HG02678 (cell line): ENCODE data around the gene HRH3.

ENCODE experiments used
- ATAC-seq: cut with Tn5 transposase; IDR thresholded peaks from one replicate; pipeline ENCODE4 v1.9.1; 2021; ENCODE audit warnings: mild to moderate bottlenecking, moderate library complexity; ENCODE audit not compliant: unreplicated experiment

Gene HRH3

DNA sequence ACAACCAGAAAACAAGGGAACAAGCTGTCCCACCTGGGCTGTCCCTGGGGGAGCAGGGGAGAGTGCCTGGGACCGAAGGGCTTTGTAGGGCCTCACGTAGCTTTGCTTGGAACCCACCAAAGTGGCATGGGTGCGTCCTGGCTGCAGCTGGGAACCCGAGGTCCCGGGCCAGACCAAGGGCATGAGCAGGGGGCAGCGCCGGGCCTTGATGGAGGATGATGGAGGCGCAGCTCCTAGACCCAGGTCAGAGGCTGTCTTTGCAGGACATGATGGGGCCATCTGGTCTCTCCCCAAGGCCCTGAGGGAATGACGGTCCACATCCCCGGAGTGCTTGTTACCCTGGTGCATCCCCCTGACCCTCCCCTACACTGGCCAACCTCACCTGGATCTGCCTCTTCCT is 10.6 kb upstream of the HRH3 start:
- ATAC-seq = no peak

DNA sequence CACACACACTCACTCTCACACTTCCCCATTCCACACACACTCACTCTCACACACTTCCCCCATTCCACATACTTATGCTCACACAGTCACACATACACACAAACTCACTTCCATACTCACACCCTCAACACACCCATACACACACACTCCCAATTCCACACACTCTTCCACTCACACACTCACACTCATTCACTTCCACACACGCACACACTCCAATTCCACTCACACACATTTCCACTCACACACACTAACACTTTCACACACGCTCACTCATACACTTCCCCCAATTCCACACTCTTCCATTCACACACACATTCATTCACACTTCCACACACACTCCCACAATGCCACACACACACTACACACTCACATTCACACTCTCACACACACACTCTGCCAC is 10.2 kb upstream of the HRH3 start:
- ATAC-seq = no peak

DNA sequence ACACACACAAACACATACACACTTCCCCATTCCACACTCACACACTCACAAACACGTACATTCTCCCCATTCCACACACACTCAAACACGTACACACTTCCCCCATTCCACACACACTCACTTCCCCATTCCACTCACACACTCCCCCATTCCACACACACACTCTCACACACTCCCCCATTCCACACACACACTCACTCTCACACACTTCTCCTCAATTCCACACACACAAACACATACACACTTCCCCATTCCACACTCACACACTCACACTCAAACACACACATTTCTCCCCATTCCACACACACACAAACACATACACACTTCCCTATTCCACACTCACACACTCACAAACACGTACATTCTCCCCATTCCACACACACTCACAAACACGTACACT is 9.6 kb upstream of the HRH3 start:
- no peak for ATAC-seq

DNA sequence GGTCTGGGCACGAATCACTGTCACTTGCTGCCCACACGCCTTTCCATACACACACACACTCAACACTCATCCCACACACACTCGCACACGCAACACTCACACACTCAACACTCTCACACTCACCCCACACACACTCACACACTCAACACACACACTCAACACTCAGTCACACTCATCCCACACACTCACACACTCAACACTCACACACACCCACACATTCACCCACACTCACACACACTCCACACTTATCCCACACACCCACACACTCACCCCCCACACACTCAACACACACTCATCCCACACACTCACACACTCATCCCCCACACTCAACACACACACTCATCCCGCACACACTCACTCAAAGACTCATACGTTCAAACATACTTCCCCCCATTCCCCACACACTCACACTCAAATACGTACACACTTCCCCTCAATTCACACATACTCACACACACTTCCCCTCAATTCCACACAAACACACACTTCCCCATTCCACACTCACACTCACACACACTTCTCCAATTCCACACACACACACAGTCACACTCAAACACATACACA is 9.0 kb upstream of the HRH3 start:
- no peak for ATAC-seq

DNA sequence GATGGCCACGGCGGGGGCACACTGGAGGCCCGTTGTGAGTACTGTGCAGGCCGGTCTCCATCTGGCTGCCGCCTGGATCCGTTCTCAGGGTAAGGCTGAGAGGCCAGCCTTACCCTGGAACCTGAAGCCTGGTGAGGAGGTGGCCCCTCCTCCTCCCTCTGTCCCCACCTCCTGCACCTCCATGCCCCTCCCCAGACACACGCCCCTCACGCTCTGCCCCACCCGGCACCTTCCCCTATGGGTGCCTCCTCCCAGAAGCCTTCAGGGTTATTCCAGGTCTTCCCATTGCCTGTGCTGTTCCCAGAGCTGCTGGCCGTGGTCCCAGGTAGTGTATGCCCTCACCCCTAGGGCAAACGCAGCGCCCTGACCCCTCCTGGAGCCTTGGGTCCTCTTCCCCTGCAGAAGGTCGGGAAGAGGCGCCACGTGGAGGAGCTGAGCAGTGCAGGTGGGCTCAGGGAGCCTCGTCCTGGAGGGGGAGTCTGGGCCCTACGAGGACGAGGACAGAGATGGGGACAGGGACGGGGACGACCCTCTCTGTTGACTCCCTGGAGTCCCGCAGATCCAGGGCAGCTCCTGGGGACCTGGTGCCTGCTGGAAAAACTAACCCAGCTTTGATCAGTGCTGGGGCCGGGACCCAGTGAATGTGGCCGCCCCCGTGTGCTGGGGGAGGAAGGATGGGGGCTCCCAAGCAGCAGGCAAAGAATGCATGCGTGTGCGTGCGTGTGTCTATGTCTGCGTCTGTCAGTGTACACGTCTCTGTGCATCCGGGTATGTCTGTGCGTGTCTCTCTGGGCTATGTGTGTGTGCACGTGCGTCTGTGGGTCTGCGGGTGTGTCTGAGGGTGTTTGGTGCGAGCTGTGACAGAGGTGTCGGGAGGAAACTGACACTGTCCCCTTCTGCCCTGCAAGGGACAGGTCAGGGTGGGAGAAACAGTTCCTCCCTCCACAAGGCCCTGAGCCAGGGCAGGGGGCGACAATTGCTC is 8.2 kb upstream of the HRH3 start:
- no peak for ATAC-seq

GRCh38 chr20:62227591-62227976 is 7.5 kb upstream of the HRH3 start:
- no peak for ATAC-seq

DNA sequence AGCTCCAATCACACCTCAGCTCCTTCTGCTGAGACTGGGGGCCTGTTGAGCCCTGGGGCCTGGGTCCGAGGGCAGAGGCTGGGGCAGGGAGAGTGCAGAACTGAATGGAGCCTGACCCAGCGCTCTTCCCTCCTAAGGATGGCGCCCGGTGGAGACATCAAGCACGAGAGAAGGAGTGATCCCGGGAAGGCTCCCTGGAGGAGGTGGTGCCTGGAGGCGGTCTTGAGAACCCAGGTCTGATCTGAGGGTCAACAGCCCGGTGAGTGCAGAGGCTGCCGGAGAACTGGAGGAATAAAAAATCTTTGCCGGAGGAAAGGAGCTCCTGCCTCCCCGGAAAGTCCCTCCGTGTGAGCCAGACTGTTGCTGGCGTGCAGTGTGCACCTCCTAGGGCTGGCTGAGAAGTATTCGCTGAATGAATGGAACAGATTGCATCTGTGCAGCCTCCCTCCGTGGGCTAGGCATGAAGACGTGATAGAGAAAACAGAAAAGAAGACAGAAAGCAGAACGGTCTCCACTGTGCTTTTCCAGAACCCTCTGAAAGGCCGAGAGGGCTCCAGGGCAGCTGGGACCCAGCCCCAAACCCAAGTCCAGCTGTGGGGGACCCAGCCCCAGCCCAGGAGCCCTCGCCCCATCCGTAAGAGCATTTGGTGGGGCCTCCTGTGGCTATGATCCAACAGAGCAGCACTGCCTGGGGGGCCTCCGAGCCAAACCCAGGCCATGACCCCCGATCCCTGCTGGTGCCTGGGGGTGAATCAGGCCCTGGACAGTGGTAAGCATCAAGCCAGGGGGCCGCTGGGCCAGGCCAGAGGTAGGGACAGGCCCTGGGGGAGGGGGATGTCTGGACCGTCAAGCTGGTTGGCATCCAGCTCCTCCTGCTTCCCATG is 6.9 kb upstream of the HRH3 start:
- ATAC-seq = no peak

DNA sequence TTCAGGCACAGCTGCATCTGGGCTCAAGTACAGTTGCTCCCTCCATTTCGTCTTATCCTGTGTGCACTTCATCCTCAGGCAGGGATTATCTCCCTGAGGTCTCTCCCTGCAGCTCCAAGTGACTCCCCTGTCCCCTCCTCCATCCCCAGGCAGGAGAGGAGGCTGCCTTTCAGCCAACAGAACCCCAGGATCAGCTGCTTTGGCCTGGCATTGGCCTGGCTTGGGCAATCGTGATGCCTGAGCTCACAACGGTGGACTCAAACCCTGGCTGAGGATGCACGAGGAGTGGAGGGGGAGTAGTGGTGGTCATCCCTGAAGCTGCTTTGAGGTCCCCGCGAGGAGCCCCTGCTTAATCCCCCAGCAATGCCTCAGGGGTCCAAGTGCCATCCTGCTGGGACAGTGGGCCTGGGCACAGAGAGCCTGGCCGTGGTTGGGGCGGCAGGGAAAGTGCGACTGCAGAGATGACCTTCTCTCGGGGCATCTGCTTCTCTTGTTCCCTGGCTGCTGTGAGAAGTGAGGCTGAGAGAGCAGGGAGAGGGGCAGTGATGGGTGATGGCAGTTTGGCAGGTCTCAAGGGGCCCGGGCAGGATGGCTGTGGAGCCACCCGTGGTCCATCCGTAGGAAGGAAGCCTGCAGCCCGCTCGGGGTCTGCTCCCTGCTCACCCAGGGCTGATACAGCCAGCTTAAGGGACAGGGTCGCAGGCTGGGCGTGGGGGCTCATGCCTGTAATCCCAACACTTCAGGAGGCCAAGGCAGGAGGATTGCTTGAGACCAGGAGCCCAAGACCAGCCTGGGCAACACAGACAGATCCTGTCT is 6.0 kb upstream of the HRH3 start:
- ATAC-seq = no peak

- no peak for ATAC-seq
Measured at GRCh38 chr20:62225026-62225425, 4.9 kb upstream of the HRH3 start.

DNA sequence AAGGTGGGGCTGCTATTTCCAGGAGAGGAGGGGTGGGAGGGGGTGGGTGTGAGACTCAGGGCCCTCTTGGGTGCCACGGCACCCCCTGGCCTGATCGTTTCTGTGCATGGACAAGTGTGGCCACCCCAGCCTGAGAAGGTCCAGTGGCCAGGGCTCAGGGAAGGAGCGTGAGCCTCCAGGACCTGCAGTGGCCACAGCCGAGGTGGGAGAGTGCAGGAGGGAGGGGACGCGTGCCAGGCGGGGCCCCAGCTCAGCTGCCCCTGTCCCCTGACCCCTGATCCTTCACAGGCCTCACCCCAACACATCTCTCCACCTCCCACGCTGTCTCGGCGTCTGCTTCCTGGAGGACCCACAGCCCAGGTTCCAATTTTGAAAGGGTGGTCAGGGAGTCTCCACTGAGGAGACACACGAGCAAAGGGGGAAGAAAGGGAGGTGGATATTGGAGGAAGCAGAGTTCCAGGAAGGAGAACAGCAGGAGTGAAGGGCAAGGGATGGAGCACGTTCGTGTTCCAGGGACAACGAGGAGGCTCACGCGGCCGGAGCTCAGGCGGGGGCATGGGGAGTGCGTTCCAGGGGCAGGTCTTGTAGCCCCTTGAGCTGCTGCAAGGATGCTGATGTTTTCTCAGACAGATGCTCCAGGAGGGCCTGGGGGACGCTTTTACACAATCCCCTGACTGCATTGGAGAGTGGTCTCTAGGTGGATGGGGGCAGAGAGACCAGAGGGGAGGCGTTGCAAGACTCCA is 4.2 kb upstream of the HRH3 start:
- no peak for ATAC-seq

GRCh38 chr20:62223571-62223970 is 3.5 kb upstream of the HRH3 start:
- no peak for ATAC-seq

GRCh38 chr20:62222972-62223371 is 2.9 kb upstream of the HRH3 start:
- ATAC-seq = no peak

GRCh38 chr20:62222266-62222850 is 2.3 kb upstream of the HRH3 start:
- ATAC-seq = no peak

- ATAC-seq = no peak
Measured at GRCh38 chr20:62220666-62221568, 839 bp upstream of the HRH3 start.

DNA sequence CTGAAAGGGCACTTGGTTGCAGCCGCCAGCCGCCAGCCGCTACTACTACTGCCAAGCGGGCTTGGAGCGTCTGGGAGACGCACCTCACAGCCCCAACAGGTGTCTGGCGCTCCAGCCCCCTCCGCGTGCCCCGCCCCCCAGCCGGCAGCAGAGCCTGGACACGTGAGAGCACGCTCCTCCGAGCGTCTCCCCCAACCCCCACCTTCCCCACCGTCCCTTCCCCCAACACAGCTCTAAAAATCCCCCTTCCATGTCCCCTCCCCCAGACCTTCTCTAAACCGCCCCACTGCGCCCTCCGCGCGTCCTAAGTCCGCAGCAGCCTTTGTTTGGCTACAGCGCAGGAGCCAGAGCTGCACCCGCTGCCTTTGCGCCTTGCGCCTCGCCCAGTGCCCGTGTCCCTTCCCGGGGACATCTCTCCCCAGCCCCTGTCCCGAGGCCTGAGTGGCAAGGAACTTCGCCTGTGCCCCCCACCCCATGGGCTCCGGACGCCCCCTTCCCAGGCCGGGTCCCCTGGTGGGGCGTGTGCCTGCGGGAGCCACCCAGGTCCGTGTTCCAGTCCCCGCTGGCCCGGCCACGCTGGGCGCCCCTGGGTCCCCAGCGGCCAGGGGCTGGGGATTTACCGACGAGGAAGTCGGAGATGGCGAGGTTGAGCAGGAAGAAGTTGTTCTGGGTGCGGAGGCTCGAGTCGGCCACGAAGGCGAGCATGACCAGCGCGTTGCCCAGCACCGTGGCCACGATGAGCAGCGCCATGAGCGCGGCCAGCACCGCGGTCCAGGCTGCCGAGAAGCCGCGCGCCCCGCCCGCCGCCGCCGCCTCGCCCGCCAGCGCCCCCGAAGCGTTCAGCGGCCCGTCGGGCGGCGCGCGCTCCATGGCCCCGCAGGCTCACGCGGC is 732 bp downstream of the HRH3 start:
- no peak for ATAC-seq

DNA sequence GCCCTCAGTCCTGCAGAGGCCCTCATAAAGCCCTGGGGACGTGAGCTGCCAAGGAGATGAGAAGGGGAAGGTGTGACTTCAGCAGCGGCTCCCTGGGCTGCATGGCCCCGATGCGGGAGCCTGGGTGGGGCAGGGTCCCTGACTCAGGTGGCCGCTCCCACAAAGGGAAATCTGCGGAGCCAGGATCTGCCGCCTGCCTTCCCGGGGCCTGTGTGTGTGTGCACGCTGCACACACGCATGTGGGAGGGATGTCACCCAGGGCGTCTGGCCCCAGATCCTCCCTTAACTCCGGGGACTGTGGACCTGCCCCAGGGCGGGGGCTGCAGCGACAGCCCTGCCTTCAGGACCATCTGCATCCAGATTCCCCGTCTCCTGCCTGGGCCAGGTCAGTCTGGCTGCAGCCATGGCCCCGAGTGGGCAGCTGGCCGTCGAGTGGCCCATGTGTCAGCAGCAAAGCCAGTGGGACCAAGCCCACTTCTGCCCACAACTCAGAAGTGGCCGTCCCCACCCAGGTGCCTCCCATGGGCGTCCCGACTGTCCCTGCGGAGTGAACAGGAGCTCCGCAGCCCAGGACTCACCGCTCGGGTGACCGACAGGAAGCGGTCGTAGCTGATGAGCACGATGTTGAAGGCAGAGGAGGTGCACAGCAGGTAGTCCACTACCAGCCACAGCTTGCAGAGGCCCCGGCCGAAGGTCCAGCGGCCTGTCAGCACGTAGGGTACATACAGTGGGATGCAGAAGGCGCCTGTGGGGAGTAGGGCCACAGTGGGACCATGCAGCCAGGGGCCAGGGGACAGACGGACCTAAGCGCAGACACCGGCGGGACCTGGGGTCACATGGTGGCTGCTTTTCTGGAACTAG is 1.9 kb downstream of the HRH3 start:
- no peak for ATAC-seq
